22Rv1 (cell line): ENCODE data around the gene GPR150.

Experiments
- H3K27ac ChIP-seq: fragments of 450-650 bp; 2 replicates; pipeline ENCODE4 v1.5.1; 2017
- ZFX ChIP-seq: fragments of 450-650 bp; IDR thresholded peaks from 2 replicates; pipeline ENCODE4 v1.6.1; 2017; ENCODE audit warnings: antibody characterized with exemption, borderline replicate concordance
- TF ChIP-seq, protein P1 (sequence below): fragments of 450-650 bp; IDR thresholded peaks from 2 replicates; pipeline ENCODE4 v1.5.1; 2017; ENCODE audit warnings: mild to moderate bottlenecking

GPR150 gene

DNA sequence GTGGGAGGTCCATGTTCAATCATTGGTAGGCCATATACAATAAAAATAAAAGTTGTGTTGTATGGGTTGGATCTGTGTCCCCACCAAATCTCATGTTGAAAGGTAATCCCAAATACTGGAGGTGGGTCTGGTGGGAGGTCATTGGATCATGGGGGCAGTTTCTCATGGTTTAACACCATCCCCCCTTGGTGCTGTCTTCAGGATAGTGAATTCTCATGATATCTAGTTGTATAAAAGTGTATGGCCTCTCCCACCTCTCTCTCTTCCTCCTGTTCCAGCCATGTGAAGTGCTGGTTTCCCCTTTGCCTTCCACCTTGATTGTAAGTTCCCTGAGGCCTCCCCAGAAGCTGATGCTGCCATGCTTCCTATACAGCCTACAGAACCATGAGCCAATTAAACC, 47.8 kb downstream of the GPR150 start:
- TF ChIP-seq, protein P1, sequence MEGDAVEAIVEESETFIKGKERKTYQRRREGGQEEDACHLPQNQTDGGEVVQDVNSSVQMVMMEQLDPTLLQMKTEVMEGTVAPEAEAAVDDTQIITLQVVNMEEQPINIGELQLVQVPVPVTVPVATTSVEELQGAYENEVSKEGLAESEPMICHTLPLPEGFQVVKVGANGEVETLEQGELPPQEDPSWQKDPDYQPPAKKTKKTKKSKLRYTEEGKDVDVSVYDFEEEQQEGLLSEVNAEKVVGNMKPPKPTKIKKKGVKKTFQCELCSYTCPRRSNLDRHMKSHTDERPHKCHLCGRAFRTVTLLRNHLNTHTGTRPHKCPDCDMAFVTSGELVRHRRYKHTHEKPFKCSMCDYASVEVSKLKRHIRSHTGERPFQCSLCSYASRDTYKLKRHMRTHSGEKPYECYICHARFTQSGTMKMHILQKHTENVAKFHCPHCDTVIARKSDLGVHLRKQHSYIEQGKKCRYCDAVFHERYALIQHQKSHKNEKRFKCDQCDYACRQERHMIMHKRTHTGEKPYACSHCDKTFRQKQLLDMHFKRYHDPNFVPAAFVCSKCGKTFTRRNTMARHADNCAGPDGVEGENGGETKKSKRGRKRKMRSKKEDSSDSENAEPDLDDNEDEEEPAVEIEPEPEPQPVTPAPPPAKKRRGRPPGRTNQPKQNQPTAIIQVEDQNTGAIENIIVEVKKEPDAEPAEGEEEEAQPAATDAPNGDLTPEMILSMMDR, result no peak
- no peak for TF ChIP-seq ZFX
- H3K27ac ChIP-seq, result no peak overlapping the region

DNA sequence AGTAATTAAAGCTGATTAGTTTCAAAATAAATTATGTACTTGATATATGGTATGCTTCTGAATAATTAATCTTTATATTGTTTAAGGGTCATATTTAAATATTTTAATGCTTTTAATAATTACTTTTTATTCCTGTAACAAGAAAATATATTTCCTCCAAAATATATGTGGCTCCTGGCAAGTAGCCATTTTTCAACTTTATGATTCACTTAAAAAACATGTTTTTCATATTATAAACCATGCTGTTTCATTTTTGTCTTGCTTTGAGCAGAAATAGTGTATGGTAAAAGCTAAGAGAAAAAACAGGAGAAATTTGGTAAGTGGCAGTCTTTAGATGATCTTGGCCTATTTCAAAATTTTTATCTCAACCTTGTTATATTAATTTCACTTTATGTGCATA, 48.3 kb downstream of the GPR150 start:
- no peak overlapping the region for H3K27ac ChIP-seq
- no peak for TF ChIP-seq ZFX
- TF ChIP-seq, protein P1, result no peak

DNA sequence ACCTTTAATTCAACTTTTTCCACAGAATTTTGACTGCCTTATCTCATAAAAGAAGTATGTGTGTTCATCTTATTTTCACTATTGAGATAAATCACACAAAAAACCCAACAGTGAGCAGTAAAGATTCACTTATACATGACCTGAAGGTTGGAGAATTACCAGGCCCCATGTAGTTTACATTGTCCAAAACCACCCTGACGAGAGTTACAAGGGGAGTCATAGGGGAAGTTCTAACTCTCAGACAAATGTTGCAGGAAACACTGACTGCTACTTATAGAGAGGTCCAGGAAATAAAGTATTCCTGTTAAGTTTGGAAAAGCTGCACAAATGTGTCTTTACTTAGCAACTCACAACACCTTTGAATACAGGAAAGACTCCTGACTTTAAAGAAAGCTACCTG, 48.8 kb downstream of the GPR150 start:
- no peak overlapping the region for H3K27ac ChIP-seq
- TF ChIP-seq, protein P1, result no peak
- no peak for TF ChIP-seq ZFX

DNA sequence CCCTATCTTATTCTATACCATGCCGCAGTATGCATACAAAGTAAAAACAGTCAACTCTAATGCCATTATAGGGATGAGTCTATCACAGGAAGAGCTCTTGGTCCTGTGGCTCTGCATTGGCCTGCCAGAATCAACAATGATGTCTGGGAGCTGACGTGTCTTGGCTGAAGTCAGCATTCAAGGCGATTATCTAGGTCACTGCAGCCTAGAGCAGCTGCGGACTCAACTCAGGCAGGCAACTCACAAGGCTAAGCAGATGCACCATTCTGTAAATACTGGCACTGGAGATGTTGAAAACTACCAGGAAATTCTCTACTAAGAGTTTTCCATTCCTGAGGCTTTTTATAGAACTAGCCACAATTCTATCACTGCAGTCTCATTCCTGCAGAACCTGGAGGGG, 49.7 kb downstream of the GPR150 start:
- TF ChIP-seq ZFX, result no peak
- TF ChIP-seq, protein P1, result no peak
- H3K27ac ChIP-seq, result no peak overlapping the region

DNA sequence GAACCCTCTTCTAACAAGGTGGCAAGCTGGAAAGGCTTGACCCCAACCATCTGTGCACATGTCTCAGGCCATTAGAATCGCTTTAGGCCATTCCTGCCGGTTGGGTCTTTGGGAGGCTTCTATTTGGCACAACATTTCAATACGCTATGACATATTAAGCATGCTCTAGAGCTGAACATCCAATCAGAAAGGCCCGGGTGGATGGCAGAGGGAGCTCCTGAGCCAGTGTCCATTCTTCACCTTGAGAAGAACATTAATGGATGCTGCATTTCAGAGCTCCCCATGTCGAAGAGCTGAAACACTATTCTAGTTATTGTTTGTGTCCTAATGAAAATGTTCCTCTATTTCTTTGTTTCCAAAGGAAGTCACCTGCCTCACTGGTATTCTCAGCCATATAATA, 50.1 kb downstream of the GPR150 start:
- no peak overlapping the region for H3K27ac ChIP-seq

DNA sequence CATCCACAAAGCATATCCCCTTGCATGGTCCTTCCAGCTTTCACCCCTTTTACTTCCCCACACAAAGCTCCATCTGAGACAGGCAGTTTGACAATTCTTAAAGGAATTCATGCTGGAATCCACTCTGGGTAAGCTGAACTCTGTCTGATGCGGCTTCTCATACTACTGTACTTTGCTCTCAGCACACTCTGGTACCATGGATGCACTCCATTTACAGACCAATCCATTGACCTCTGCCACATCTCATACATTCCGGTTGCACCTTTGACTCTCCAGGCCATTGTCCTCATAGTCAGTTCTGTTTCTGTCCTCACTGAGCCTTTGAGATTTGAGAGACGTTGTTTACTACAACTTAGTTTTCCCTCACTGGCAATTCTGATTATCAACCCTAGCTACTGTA, 50.7 kb downstream of the GPR150 start:
- H3K27ac ChIP-seq, result no peak overlapping the region
- TF ChIP-seq ZFX, result no peak
- TF ChIP-seq, protein P1, result no peak

More for the DNA sequence above, 50.1 kb downstream of the GPR150 start:
- TF ChIP-seq, protein P1, result no peak
- no peak for TF ChIP-seq ZFX
